VCaP (cell line): ENCODE results near the gene HK1.

Source experiments
- H3K27ac ChIP-seq: fragments of 450-650 bp; 2 replicates; pipeline ENCODE4 v1.5.1; 2017
- CTCF ChIP-seq: fragments of 450-650 bp; conservative IDR thresholded peaks from 2 replicates; pipeline ENCODE4 v1.5.1; 2017; ENCODE audit warnings: mild to moderate bottlenecking, moderate library complexity

HK1 gene

DNA sequence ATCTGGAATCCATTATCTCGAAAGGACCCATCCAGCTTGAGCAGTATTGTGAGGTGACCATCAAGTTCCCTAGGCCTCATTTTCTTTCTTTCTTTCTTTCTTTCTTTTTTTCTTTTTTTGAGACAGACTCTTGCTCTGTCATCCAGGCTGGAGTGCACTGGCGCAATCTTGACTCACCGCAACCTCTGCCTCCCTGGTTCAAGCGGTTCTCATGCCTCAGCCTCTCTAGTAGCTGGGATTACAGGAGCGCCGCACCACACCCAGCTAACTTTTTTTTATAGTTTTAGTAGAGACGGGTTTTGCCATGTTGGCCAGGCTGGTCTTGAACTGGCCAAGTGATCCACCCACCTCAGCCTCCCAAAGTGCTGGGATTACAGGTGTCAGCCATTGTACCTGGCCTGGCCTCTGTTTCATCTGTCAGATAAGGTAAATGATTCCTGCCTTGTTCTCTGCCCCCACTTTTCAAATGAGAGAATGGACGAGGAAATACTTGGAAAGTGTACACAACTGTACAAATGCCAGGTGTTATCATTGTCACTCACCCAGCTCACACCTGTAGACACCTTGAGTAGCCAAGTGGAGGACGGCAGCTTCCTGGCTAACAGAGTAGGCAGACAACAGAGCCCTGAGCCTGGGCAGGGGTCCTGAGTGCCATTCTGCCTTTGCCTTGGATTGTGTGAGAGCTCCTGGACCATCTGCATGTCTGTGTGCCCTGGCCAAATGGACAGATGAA lies 54.1 kb downstream of the HK1 start:
- H3K27ac ChIP-seq: peak overlapping the region; percentile 53
- no peak for TF ChIP-seq CTCF

GRCh38 chr10:69333205-69333604 lies 54.9 kb downstream of the HK1 start:
- H3K27ac ChIP-seq: peak overlapping the region; percentile 53
- TF ChIP-seq CTCF: 0 out of 2 replicates have a peak, but pooled peaks have one; percentile 17

GRCh38 chr10:69333865-69334301 lies 55.6 kb downstream of the HK1 start:
- H3K27ac ChIP-seq: peak overlapping the region; percentile 53; the same call in 1 of the 2 replicates

GRCh38 chr10:69334302-69335062 lies 56.2 kb downstream of the HK1 start:
- no peak for TF ChIP-seq CTCF
- no peak overlapping the region; the same call in 1 of the 2 replicates for H3K27ac ChIP-seq

DNA sequence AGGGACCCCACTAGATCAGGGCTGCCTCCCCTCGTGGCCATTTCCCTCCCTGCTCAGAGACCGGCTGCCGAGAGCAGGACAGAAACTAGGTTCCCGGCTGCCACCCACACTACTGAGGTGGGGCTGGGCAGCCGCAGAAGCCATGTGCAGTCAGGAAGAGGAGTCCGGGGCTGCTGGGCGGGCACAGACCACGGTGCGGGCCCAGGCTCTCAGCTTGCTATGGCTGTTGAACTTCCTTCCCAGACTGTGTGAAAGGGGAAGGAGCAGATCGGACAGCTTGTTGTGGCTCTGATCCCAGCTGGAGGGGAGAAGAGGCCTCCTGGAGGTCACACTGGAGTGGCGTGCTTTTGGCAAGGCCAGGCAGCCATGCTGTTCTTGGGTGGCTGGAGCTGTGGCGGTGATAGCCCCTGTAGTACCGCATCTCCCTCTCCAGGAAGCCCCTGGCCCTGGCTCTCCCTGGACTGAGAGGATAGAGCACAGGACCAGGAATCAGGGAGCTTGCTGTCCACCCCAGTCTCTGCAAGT lies 56.8 kb downstream of the HK1 start:
- TF ChIP-seq CTCF: no peak
- H3K27ac ChIP-seq: no peak overlapping the region

- no peak for TF ChIP-seq CTCF
- no peak overlapping the region for H3K27ac ChIP-seq
These were observed 57.3 kb downstream of the HK1 start for GRCh38 chr10:69335613-69336012.

GRCh38 chr10:69336952-69337295 lies 58.6 kb downstream of the HK1 start:
- H3K27ac ChIP-seq: no peak overlapping the region
- no peak for TF ChIP-seq CTCF
